GM08714 (cell line): Measurements from ENCODE around the gene NDRG3.

Experiments
- H3K4me3 ChIP-seq: fragments of 200-500 bp; sonication (Bioruptor generic); 2 replicates; pipeline ENCODE4 v1.5.1; 2014; ENCODE audit warnings: mild to moderate bottlenecking, low read length, inconsistent platforms
- ZNF274 ChIP-seq: IDR thresholded peaks from 2 replicates; pipeline ENCODE4 v1.6.1; 2012; ENCODE audit warnings: mild to moderate bottlenecking, low read depth, low read length

Gene NDRG3

DNA sequence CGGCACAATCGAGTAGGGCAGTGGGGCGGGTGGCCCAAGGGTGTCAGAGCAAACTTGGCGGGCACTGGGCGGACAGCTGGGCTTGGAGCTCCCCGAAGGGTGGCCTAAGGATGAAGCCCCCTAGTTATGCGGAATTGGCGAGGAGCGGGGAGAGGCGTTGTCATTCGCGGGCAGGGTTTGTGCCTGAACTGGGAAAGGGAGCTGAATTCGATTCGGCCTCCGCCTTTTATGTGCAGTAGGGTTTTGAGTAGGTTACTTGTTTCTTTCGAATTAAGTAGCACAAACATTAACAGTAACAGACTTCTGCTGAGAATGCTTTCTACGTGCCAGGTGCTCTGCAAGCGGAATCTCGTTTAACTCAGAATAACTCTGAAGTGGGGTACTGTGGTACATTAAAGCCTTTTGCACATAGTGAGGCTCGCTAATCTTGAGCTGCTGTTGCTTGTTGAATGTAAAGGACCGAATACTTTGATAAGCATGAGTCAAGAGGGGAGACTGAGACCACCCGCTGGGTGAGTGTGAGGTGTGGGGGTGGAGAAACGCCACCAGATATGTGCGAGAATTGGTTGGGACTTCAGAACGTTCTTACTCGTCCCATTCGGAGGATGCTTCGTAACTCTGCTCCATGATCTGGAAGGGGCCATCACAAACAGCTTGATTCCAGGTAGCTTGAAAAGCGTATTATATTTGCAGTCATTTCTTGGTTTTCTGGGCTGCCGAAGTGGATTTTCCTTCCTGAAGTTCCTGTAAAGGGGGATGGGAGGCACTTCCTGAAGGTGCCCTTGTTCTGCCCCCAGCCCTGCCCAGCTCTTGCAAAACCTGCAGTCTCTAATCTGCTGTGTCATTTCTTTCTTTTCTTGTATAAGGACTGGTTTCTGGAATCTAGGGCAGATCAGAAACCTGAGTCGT is 139.5 kb downstream of the NDRG3 start:
- TF ChIP-seq ZNF274, result no peak
- H3K4me3 ChIP-seq, result peak overlapping the region; percentile 92

DNA sequence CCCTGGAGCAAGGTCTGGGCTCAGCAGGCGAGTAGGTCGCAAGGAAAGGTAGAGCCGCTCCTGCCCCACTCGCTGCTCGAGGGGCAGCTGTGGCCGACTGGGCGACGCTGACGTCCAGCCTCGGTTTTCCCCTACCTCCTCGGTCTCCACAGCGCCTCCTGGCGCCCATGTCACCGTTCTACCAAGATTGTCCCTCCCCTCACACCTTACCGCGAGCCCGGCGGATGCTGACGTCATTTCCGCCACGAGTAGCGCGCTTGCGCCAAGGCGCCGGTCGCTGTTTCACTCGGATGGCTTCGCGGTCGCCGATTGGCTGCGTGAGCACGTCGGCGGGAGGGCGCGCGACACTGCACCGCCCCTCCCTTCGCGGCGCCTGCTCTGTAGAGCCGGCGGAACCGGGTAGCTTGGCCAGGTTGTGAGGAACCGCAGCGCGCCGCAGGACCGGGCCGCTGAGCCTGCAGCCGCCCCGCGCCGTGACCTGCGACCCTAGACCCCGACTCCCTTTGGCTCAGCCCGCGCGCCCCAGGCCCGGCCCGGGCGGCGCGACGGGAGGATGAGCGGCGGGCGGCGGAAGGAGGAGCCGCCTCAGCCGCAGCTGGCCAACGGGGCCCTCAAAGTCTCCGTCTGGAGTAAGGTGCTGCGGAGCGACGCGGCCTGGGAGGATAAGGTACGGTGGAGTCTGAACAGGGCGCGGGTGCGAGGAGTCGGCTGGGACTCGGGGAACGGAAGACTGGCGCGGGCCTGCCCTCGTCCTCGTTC is 140.3 kb downstream of the NDRG3 start, which contains the start of gene RAB5IF:
Gene RAB5IF, plus strand, starts transcription at position 381 of the 759 bp plus-strand sequence. Its CDS starts 173 bp downstream, at position 554.
- H3K4me3 ChIP-seq, result peak within 1 kb of the TSS; percentile 92
- TF ChIP-seq ZNF274, result no peak

DNA sequence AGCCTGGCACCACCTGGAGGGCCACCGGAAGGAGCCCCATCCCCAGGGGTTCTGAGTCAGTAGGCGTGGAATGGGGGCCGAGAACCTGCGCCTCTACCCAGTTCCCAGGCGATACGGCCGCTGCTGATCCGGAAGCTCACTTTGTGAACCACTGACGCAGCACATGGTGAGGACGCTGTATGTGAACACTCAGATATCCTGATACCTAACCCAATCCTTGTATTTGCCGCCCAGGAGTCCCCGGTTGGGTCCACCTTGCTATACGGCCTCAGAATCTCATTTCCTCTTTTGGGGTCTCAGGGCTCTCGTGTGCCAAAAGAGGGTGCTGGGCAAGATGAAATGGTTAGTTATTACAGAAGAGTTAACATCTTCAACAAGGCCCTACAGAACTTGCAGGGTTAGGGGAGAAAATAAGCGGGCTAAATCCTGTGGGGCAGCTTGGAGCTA is 140.9 kb downstream of the NDRG3 start:
- H3K4me3 ChIP-seq, result peak overlapping the region; percentile 42; the same call in 1 of the 2 replicates
- no peak for TF ChIP-seq ZNF274
